ENCODE data around the gene TUBB4A.
"Not testable (repeated sequence)": the region's sequence is repeated elsewhere in the genome, so short reads cannot be mapped to it uniquely, and the experiment has no call there.

Gene TUBB4A

GRCh38 chr19:6524311-6524710 lies 22.2 kb upstream of the TUBB4A start:
- DNase-seq (ENCODE audit: low read depth in 2 of 2): no peak

- no peak for DNase-seq (ENCODE audit: low read depth in 2 of 2)
Observed at GRCh38 chr19:6522712-6523111, 20.6 kb upstream of the TUBB4A start.

GRCh38 chr19:6521718-6522646 lies 19.9 kb upstream of the TUBB4A start:
- DNase-seq (ENCODE audit: low read depth in 2 of 2): peak; percentile 48 to 67

GRCh38 chr19:6519289-6519688 lies 17.2 kb upstream of the TUBB4A start:
- no peak for DNase-seq (ENCODE audit: low read depth in 2 of 2)

GRCh38 chr19:6518145-6518911 lies 16.2 kb upstream of the TUBB4A start:
- DNase-seq (ENCODE audit: low read depth in 2 of 2): no peak

- peak; percentile 80 to 86 for DNase-seq (ENCODE audit: low read depth in 2 of 2)
Observed at GRCh38 chr19:6516659-6517291, 14.7 kb upstream of the TUBB4A start.

GRCh38 chr19:6516018-6516658 lies 14.0 kb upstream of the TUBB4A start:
- DNase-seq (ENCODE audit: low read depth in 2 of 2): peak in 1 of 2 donors; percentile 46

- DNase-seq (ENCODE audit: low read depth in 2 of 2): no peak
Observed at GRCh38 chr19:6514926-6515544, 12.9 kb upstream of the TUBB4A start.

GRCh38 chr19:6514089-6514488 lies 12.0 kb upstream of the TUBB4A start:
- no peak for DNase-seq (ENCODE audit: low read depth in 2 of 2)

GRCh38 chr19:6510618-6511017 lies 8.5 kb upstream of the TUBB4A start:
- DNase-seq (ENCODE audit: low read depth in 2 of 2): no peak

- no peak for DNase-seq (ENCODE audit: low read depth in 2 of 2)
Observed at GRCh38 chr19:6509118-6509971, 7.2 kb upstream of the TUBB4A start.

- DNase-seq (ENCODE audit: low read depth in 2 of 2): not testable (repeated sequence)
Observed at GRCh38 chr19:6508028-6508771, 6.1 kb upstream of the TUBB4A start.

- DNase-seq (ENCODE audit: low read depth in 2 of 2): no peak
Observed at GRCh38 chr19:6503407-6504201, 1.5 kb upstream of the TUBB4A start.

- DNase-seq (ENCODE audit: low read depth in 2 of 2): no peak
Observed at GRCh38 chr19:6500837-6501739, 1.0 kb downstream of the TUBB4A start.

GRCh38 chr19:6499052-6499790 lies 2.9 kb downstream of the TUBB4A start:
- DNase-seq (ENCODE audit: low read depth in 2 of 2): no peak

GRCh38 chr19:6498294-6499036 lies 3.6 kb downstream of the TUBB4A start:
- no peak for DNase-seq (ENCODE audit: low read depth in 2 of 2)

Measured in stimulated activated CD8-positive, alpha-beta memory T cell treated with anti-CD3 and anti-CD28 coated beads, Interleukin-2, amount 100 ng/mL, for 1 hour (primary cell).